IPS-18c (cell line): ENCODE results near the gene ERG28.
"Not testable (repeated sequence)": the region's sequence is repeated elsewhere in the genome, so short reads cannot be mapped to it uniquely, and the experiment has no call there.

Experiments used
- H3K4me3 ChIP-seq: 2 replicates; pipeline ENCODE4 v1.7.0; 2013; ENCODE audit warnings: low read depth, mild to moderate bottlenecking, low read length, moderate library complexity; ENCODE audit not compliant: insufficient read depth
- H3K9me3 ChIP-seq: one replicate; pipeline ENCODE4 v1.6.1; 2013; ENCODE audit warnings: mild to moderate bottlenecking, low read length, moderate library complexity; ENCODE audit not compliant: control insufficient read depth, insufficient read depth

The ERG28 gene

DNA sequence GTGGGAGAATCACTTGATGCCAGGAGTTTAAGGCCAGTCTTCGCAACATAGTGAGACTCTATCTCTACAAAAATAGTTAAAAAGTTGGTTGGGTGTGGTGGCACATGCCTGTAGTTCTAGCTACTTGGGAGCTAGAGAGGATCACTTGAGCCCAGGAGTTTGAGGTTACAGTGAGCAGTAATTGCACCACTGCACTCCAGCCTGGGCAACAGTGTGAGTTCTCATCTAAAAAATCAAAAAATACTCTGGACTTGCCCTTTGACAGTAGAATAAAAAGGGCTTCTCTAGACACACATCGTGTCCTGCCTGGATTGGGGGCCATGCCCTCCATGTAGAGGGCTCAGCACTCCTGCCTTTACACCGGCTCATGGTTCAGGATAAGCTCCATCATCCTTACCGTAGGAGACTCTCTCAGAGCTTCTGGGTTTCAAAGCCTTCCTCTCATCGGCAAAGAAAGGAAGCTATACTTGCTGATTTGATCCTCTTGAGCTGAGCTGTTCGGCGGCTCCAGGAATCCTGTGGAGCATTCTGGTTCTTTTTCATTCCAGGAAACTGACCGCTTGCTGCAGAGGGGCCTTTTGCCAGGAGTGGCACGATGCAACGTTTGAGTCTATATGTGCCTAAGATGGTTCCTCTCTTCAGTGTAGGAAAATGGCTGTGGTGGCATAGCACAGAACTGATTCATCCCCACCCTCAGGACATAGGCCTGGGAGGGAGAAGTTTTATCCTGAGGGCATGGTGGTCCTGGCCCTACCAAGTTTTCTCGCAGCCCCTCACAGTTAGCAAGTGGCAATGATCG is 52.6 kb downstream of the ERG28 start:
- no peak overlapping the region for H3K4me3 ChIP-seq
- no peaks in the 10 kb centered on the region for H3K9me3 ChIP-seq

DNA sequence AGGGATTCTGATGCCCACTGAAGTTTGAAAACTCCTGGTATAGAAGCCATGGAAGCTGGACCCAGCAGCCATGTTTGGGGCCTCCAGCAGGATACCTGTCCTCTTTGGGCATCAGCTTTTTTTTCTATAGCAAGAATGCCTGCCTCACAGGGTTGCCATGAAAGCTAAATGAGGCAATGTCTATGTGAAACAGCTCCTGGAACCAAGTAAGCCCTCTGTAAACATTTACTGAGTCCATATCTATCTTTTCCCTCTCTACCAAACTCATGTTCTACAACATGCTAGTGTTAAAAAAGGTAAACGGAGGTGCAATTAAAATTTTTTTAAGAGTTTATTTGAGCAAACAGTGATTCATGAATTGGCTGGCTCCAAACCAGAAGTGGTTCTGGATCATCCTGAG is 53.6 kb downstream of the ERG28 start:
- Histone ChIP-seq H3K9me3 (no peaks in the 10 kb centered on the region), H3K4me3 (no peak overlapping the region)

DNA sequence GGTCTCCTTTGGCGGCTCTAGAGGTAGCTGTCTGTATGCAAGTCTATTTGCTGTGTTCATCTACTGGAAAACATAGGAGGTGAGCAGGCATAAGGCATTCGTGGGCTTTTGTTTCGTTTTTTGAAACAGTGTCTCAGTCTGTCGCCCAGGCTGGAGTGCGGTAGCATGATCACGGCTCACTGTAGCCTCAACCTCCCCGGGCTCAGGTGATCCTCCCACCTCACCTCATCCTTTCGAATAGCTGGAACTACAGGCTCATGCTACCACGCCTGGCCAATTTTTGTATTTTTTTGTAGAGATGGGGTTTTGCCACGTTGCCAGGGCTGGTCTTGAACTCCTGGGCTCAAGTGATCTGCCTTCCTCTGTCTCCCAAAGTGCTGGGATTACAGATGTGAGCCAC is 54.8 kb downstream of the ERG28 start:
- H3K9me3 ChIP-seq = no peaks in the 10 kb centered on the region
- no peak overlapping the region for H3K4me3 ChIP-seq

GRCh38 chr14:75604979-75605851 is 55.5 kb downstream of the ERG28 start:
- no peaks in the 10 kb centered on the region for H3K9me3 ChIP-seq
- H3K4me3 ChIP-seq = no peak overlapping the region

GRCh38 chr14:75602503-75602902 is 58.2 kb downstream of the ERG28 start:
- H3K9me3 ChIP-seq = no peaks in the 10 kb centered on the region
- H3K4me3 ChIP-seq = no peak overlapping the region

GRCh38 chr14:75601061-75601460 is 59.6 kb downstream of the ERG28 start:
- not testable (repeated sequence) for H3K4me3 ChIP-seq, H3K9me3 ChIP-seq

DNA sequence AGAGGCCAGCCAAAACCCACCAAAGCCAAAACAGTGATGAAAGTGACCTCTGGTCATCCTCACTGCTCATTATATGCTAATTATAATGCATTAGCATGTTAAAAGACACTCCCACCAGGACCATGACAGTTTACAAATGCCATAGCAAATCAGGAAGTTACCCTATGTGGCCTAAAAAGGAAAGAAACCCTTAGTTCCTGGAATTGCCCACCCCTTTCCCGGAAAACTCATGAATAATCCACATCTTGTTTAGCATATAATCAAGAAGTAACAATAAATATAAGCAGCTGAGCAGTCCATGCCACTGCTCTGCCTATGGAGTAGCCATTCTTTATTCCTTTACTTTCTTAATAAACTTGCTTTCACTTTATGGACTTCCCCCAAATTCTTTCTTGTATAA is 60.6 kb downstream of the ERG28 start:
- H3K9me3 ChIP-seq, H3K4me3 ChIP-seq: not testable (repeated sequence)
